NCI-H1048 (cell line): ENCODE data around the gene TBC1D1.
"Not testable (repeated sequence)": the region's sequence is repeated elsewhere in the genome, so short reads cannot be mapped to it uniquely, and the experiment has no call there.

Source experiments
- DNase-seq: peaks from one replicate; lab custom pipeline; 2025; lab: John Stamatoyannopoulos, UW

The TBC1D1 gene

DNA sequence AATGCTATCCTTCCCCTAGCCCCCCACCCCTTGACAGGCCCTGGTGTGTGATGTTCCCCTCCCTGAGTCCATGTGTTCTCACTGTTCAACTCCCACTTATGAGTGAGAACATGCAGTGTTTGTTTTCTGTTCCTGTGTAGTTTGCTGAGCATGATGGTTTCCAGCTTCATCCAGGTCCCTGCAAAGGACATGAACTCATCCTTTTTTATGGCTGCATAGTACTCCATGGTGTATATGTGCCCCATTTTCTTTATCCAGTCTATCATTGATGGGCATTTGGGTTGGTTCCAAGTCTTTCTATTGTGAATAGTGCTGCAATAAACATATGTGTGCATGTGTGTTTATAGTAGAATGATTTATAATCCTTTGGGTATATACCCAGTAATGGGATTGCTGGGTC is 32.2 kb downstream of the TBC1D1 start:
- not testable (repeated sequence) for DNase-seq

DNA sequence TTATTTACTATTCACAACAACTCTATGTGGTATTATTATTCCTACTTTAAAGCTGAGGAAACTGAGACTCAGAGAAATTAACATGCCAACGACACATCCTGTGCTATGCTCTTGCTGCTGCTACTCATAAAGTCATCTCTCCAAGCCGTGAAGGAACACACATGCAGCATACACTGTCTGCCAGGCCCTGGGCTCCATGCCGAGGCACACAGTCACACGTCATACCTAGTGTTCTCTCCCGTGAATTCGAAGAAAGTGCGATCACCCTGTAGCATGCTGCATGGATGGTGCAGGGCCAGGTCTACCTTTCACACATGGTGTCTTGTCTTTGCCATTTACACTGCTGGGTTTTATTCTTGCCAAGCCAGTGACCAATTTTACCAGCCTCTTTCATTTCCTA is 34.1 kb downstream of the TBC1D1 start:
- no peak for DNase-seq

DNA sequence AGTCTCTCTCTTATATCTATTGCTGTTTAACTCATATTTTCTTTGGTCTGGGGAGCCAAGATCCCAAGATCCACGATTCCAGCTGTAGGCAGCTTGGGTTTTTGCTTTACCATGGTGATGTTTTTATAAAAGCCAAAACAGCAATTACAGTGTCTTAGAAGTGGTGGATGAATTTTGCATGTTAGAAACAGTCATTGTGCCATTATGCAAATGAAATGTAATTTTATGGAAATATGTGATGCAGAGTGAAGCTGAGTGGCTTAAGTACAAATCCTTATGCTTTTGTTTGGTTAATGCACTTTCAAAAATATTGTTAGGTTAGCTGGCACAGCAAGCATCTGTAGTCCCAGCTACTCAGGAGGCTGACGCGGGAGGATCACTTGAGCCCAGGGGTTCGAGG is 36.5 kb downstream of the TBC1D1 start:
- DNase-seq = peak; percentile 50

DNA sequence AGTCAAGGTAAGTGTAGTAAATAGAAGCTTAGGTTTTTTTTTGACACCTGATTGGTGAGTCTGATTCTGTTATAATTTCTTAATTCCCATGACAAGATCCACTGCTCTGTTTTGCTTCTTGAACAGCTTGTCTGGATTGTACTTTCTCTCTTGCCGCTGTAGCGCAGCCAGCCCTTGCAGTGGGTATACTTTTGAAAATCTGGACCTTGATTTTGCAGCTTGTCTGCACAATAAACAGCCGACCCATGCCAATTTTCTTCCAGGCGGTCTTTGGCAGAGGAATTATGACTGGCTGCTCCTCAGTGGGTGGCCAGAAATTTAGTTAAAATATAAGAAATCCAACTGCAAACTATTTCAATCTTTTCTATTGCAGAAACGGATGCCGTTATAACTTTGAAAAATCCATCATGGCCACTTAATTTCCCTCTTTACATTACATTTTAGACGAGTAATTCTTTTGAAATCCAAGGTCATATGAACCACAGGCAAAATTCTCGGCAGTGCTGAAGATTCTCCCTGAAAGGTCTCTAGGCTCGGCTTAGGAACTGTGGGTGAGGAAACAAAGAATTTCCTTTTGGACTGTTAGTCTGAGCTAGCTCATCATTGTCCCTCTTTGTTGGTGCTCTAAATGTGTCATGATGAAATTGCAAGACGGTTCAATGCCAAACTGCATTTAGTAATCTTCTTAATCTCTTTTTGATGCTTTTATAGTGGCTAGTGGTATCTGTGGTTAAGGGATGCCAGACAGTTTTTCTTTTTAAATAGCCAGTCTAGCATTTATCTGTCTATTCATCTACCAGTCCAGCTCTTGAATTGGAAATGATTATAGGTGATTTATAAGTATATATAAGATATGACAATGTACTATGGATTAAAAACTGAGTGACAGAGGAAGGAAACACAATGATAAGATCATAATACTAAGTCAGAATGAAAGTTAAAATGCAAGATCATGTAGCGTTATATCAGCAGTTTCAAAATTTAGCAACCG is 37.8 kb downstream of the TBC1D1 start:
- no peak for DNase-seq

DNA sequence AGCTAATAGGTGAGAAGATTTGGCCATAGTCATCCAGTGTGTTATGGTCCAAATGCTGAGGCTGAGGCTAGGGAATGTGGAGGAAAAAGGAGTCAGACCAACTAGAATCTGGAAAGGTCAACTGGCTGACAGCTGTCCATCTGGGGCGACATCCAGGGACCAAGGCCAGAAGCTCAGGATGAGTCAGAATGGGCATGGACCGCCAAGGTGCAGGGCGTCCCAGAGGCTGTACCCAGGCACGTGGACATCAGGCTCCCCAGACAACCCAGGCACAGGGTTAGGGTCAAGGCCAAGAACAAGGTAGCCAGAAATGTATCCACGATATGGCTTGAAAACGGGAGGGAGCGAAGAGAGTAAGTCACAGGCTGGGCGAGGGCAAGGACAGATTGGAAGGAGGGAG is 43.2 kb downstream of the TBC1D1 start:
- no peak for DNase-seq

DNA sequence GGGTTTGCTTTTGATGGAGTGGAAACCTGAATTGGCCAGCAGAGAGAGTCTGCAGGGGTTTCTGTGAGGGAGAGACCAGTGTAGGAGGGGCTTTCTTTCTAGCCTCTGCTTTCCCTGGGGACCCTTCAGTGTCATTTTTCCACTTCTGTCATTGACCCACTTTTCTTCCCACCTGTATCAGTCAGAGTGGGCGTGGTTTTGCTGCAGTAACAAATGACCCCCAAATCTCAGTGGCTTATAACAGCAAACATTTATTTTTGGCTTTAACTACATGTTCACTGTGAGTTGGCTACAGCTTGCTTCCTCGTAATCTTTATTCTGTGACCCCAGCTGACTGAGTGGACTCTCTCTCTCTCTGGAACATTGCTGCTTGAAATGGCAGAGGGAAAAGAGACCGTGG is 43.7 kb downstream of the TBC1D1 start:
- no peak for DNase-seq

DNA sequence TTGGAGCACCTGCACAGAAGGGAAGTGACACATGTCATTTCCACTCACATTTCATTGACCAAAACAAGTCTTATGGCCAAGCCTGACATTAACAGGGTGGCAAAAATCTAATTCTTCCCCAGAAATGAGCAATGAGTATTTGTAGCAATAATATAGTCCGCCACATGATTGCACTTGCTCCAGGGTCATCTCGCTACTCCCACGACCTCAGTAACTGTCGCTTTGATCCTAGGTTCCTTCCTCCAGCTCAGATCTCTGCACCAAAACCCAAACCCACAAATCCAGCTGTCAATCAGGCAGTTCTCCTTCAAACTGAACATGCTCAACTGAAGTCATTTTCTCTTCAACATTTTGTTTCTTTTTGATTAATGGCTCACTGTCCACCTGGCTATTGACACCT is 44.1 kb downstream of the TBC1D1 start:
- DNase-seq = no peak

DNA sequence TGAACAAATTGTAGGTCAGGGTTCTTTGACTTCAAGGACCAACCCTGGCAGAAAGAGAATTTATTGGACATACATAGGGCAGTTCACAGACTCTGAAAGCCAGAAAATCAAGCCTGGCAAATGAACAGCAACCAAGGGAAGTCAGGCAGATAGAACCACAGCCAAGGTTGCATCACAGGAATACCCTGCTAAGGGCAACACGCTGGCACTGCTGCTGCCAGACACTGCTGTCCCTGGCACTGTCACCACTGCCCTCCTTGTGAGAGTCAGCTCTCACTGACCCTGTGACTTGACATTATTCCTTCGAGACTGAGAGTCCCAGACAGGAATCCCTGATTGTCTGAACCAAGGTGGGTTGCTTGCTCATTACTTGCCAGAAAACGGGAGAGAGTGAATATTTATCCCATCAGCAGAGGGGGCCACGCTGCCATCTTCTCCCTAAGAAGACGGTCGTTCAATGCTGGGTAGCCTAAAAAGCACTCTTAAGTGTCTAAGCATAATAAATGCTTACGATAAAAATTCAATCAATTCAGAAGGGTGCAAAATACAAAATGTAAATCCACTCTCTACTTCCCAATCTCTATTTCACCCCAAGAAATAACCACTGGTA is 46.1 kb downstream of the TBC1D1 start:
- DNase-seq = no peak

DNA sequence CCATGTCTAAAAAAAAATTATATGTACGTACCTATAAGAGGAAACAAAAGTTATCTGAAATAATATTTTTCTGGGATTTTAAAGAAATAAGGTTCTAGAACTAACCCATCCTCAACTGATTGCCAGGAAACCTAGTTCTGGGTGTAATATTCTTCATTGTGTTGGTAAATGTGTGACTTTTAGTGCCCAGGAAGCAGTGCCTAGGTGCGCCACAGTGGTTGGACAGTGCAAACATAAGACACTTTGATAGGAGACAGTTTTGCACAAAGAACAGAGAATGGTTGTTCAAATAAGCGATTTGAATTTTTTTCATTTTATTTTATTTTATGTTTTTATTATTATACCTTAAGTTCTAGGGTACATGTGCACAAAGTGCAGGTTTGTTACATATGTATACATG is 47.3 kb downstream of the TBC1D1 start:
- DNase-seq = no peak

DNA sequence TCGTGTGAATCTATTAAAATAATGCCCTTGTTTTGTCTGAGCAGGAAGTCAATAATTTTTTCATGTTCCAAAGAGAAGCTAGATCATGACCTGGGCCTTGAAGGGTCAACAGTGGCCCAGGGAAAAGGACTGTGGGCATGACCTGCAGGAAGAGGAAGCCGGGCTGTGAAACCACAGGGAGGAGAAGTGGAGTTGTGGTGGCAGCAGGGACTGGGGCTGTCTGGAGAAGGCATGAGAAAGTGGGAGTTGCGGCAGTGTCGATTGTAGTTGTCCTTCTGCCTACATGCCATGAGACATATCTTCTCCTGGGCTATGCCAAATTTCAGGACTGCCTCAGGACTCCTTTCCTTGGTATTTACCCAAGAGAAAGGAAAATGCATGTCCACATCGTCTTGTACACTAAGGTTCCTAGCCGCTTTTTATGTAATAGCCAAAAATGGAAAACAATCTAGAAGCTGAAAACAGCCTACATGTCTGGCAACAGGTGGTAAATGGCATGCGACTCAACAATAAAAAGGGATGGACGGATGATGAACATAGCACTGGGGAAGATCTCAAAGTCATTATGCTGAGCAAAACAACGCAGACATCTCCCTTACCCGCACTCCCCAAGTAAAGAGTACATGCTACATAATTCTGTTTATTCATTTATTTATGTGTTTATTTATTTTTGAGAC is 55.8 kb downstream of the TBC1D1 start:
- DNase-seq = no peak

DNA sequence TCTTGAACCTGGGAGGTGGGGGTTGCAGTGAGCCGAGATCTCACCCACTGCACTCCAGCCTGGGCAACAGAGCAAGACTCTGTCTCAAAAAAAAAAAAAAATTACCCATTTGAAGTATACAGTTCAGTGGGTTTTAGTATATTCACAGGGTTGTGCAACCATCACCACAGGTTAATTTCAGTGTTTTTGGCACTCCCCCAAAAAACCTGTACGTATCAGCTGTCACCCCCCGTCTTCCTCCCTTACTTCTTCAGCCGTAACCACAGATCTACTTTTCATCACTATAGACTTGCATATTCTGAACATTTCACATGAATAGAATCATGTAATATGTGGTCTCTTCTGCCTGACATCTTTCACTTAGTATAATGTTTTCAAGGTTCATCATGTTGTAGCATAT is 57.7 kb downstream of the TBC1D1 start:
- DNase-seq = no peak

DNA sequence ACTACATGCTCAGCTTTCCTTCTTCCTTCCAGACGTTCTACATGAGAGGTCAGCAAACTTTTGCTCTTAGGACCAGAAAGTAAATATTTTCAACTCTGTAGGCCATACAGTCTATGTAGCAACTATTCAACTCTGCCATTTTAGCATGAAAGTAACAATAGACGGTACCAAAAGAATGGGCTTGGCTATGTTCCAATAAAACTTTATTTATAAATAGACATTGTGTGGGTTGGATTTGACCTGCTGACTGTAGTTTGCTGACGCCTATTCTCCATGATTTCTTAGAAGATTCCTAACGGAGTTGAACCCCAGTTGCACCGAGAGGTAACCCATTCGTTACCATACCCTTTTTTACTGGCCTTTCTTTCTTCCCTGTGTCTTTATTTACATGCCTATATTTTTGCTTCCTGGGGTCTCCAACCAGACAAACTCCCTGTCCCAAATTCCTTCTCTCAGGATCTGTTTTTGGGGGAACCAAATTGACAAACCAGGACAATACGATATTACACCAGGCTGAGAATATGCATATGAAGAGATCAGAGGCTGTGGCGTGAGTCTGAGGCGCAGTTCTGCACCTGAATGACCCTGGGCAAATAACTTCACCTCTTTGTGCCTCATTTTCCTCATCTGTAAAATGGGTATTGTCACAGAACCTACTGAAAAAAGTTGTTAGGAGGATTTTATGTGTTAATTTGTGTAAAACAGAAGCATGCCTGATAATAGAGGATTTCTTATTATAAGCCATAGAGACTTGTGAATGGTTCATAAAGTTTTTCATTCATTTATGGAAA is 58.9 kb downstream of the TBC1D1 start:
- DNase-seq = no peak

DNA sequence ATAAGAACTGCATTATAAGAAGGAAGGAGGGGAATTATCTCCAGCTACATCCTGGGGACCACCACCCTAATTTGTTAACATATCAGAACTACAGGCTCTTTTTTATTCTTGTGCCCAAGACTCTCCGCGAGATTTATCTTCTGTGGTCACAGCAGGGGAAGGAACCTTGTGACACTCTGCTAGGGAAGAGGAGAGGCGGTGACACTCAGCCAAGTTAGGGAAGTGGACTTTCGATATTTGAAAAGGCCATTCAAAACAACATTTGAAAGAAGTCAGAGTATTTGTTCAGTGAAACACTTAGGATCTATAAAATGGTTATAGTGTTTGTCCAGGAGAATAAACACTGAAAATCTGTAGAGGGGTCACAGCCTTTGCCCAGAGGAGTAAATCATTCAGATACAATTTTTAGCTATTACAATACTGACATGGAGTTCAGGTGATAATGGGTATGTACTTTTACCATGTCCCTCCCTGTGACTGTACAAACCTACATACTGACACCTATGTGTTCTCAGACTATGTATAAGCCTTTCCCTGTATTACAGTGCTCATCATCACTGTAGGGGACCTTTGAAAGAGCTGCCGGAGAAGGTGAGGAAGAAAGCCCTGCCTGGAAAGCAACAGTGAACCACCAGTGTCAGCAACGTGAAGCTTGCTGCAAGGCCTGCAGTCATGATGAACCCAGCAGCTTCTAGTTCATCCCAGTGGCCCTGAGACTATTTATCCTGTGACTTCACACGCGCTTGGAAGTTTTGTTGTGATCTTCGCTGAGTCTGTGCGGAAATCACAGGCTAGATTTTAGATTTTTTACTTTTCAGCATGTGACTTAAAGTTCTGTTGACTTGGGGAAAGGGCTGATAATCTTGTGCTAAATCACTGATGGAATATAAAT is 60.8 kb downstream of the TBC1D1 start:
- DNase-seq = no peak

DNA sequence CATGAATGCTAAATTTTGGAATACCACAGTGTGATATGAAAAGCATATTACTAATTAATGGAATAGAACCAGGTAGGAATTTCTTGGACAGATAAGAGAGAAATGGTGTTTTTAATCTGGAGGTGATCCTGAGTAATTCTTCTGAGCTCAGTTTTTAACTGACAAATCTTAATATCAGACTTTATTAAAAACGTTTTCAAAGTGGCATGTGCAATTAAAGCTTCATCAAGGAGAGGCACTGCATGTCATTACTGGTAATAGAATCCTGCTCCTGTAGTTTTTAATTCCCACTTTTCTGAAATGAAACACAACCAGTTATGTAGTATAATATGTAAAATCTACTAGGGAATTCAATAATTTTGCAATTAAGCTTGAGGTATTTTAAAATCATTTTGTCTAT is 62.3 kb downstream of the TBC1D1 start:
- DNase-seq = no peak

DNA sequence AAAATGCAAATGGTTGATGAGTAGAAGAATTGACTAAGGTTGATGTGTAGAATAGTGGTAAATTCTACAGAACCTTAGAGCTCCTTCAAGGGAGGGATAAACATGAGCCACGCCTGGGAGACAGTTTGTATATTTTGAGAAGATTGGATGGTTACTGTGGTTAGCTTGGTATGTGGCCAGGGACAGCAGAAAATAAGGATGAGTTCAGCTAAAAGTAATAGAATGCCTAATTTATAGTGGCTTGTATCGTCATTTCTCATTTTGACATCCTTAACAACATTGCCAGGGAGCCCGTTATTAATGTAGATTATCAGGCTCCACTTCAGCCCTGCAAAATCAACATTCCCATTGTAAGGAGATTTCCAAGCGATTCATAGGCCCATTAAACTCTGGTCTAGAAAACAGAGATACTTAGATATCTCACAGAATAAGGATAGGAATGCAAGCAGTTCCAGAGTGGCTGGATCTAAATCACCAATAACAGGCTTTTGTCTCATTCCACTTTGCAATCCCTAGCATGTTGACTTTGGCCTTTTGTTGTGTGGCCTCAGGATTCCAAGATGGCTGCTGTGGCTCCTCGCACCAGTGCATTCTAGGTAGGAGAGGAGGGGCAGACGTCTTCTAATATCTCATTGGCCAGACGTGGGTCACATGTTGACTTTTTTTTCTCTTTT is 62.9 kb downstream of the TBC1D1 start:
- no peak for DNase-seq

DNA sequence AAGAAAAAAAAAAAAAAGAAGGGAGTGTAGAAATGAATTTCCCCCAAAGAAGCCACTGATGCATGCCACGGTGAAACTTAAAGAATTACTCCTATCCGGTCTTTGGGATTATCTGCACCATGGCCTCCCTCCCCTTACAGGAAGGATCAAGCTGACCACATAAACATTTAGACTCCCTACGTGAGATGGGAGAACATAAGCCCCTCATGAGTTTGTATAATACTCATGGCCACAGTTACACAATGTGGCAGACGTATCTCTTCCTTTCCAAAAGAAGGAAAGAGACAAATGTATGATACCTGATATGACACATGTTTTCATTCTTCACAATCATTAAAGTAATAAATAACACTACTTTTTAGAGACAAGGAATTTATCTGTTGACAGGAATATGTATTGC is 66.1 kb downstream of the TBC1D1 start:
- no peak for DNase-seq

DNA sequence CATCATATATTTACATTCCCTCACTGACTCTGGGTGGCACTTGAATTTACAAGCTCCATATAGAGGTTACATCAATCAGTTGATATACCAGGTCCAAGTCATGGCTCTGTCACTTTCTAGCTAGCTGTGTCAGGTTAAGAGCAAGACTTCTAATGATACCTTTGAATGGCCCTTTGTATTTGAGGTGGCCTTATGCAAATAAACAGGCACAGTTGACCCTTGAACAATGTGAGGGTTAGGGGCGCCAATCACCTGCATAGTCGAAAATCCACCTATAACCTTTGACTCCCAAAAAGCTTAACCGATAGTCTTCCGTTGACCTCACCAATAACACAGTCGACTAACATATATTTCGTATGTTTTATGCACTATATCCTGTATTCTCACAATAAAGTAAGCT is 68.0 kb downstream of the TBC1D1 start:
- no peak for DNase-seq

DNA sequence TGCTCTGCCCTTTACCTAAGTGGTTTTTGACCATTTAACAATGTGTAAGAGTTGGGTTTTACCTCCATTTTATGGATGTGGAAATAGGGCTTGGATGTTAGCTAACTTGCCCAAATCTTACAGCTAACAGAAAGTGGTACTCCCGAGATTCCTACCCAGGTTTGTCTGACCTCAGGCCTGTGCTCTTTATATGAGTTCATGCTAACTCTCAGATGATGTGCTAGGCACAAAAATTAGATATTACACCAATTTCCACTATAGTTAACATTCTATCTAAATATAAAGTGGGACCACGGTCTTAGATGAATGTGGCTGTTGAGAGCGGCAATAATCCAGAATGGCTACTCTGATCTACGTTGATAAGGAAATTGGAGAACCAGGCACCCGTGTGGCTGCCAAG is 69.2 kb downstream of the TBC1D1 start, which contains the start of gene PTTG2:
PTTG2 (plus strand) TSS at position 301 of the 400 bp plus-strand sequence; CDS start at position 338, 37 bp downstream.
- no peak for DNase-seq

DNA sequence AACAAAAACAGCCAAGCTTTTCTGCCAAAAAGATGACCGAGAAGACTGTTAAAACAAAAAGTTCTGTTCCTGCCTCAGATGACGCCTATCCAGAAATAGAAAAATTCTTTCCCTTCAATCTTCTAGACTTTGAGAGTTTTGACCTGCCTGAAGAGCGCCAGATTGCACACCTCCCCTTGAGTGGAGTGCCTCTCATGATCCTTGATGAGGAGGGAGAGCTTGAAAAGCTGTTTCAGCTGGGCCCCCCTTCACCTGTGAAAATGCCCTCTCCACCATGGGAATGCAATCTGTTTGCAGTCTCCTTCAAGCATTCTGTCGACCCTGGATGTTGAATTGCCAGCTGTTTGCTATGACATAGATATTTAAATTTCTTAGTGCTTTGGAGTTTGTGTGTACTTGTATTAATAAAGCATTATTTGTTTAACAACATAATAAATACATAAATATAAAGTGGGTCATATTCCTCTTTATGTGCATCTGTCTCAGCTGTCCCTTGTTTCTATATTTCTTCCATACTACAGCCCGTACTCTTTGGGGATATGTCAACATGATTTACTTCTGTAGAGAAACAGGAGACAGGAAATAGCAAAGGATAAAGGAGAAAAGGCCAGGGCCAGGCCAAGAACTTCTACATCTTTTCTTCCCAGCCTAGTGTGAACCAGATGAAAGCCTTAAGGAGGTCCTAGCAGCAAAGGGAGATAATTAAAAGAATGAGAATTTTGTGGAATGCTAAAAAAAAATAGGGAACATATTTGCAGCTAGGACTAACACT is 70.0 kb downstream of the TBC1D1 start:
- no peak for DNase-seq
